Measurements from ENCODE around the gene SHPK. TPM values are rescaled to one million over a fixed set of nuclear protein-coding genes. Genes with fewer than 3 reads are reported as not detected.
A peak's percentile ranks its signal among the peaks of the same experiment; 100 is the strongest.

The SHPK gene
- total and polyA plus RNA-seq, 9 of the 15 experiments (the other 6 are each of a cell fraction or from before 2014, with no cell fraction given) = 2.5 to 16.3 (median 11.8) TPM

GRCh38 chr17:3681057-3681456, 45.0 kb upstream of the SHPK start (continued):
- TF ChIP-seq, protein P1, sequence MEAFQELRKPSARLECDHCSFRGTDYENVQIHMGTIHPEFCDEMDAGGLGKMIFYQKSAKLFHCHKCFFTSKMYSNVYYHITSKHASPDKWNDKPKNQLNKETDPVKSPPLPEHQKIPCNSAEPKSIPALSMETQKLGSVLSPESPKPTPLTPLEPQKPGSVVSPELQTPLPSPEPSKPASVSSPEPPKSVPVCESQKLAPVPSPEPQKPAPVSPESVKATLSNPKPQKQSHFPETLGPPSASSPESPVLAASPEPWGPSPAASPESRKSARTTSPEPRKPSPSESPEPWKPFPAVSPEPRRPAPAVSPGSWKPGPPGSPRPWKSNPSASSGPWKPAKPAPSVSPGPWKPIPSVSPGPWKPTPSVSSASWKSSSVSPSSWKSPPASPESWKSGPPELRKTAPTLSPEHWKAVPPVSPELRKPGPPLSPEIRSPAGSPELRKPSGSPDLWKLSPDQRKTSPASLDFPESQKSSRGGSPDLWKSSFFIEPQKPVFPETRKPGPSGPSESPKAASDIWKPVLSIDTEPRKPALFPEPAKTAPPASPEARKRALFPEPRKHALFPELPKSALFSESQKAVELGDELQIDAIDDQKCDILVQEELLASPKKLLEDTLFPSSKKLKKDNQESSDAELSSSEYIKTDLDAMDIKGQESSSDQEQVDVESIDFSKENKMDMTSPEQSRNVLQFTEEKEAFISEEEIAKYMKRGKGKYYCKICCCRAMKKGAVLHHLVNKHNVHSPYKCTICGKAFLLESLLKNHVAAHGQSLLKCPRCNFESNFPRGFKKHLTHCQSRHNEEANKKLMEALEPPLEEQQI (IDR thresholded peaks at IDR 0.05) = no peak
- TF ChIP-seq ZBED1 (IDR thresholded peaks at IDR 0.05) = no peak
- TF ChIP-seq IFI16 (CRISPR knock-in tag; IDR thresholded peaks at IDR 0.05) = no peak

DNA sequence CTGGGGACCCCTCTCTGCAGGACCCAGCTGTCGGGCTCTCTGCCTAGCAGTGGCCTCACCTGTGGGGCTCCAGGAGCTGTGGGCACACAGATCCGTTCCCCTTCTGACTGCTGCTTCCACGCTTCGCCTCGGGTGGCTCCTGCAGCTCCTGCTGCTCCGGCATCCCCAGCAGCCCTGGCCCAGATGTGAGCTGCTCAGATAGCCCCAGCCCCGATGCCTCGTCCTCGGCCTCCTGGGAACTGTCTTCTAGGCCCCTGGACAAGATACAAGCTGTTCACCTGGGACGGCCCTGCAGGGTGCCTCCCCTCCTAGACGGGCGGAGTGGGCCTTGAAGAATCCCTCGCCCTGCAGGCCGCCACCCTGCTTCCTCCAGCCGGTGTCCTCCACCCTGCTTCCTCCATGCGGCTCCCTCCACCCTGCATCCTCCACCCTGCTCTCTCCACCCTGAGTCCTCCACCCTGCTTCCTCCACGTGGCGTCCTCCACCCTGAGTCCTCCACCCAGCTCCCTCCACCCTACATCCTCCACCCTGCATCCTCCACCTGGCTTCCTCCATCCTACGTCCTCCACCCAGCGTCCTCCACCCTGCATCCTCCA, 43.6 kb upstream of the SHPK start:
- in situ Hi-C loops (cut with MboI) (loop anchor here (5.0 kb wide), 1 partner anchor 53 kb away; no protein-coding TSS in a partner anchor), intact Hi-C loops (cut with micrococcal nuclease) (loop anchor here (10.0 kb wide), 1 partner anchor 635 kb away; no protein-coding TSS in a partner anchor)
- FAIRE-seq = no peak
- Histone ChIP-seq H3K27me3 (ENCODE audit: control insufficient read depth in 2 of 2, insufficient read depth in 2 of 2, low read length in 2 of 2) (peaks cover 0 to 17% of the 10 kb centered on the region in 2 experiments; a peak in 2 of 5 replicates), H3K9ac (ENCODE audit: insufficient read depth in 1 of 2, low read depth in 2 of 2, low read length in 2 of 2) (no peak overlapping the region), H3K36me3 (ENCODE audit: control insufficient read depth, insufficient read depth, low read length) (no peaks in the 10 kb centered on the region), H2AFZ (ENCODE audit: low read depth, low read length) (no peak overlapping the region), H4K20me1 (replicated peaks; ENCODE audit: control insufficient read depth, insufficient read depth, low read length) (no peaks in the 10 kb centered on the region), H3K4me1 (replicated peaks in 1 of 2; ENCODE audit: control insufficient read depth in 2 of 2, insufficient read depth in 2 of 2, low read length in 2 of 2) (peaks cover 0 to 20% of the 10 kb centered on the region in 2 experiments; a peak in 2 of 5 replicates), H3K27ac (ENCODE audit: extremely low read depth, low read depth, low read length) (no peak overlapping the region), H3K4me3 (no peak overlapping the region), H3K9me1 (ENCODE audit: control insufficient read depth, insufficient read depth, low read length) (no peaks in the 10 kb centered on the region), H3K9me3 (replicated peaks; ENCODE audit: control insufficient read depth, insufficient read depth, low read depth, low read length) (no peaks in the 10 kb centered on the region), H3K4me2 (ENCODE audit: insufficient read depth, low read length) (no peak overlapping the region), H3K79me2 (ENCODE audit: control insufficient read depth, insufficient read depth, low read length) (no peaks in the 10 kb centered on the region)
- DNase-seq (ENCODE audit: extremely low read depth in 1 of 4, low spot score in 3 of 4) = no peak
- ChIA-PET POLR2A (interaction anchor here (0.7 to 1.0 kb wide), 3 partner anchors 11 to 482 kb away, joined by 4 read pairs; no protein-coding TSS in a partner anchor), CTCF (ENCODE audit: low intra/inter-chr PET ratio) (no interaction called here)
- no TSS peak for BruUV-seq (replicated peaks)
- no peak for ATAC-seq
- 10% methylated on average over 8 of the region's 20 CpGs for WGBS (ENCODE audit: insufficient coverage, low coverage, missing lambda C conversion rate)
- peak; percentile 91 for TF ChIP-seq ZNF263 (CRISPR knock-in tag; IDR thresholded peaks at IDR 0.05; ENCODE audit: borderline replicate concordance)
- TF ChIP-seq MXD1 (CRISPR knock-in tag; IDR thresholded peaks at IDR 0.05; ENCODE audit: borderline replicate concordance, poor library complexity, severe bottlenecking) = no peak

All from K562 (cell line).